WTC11 (cell line): Measurements from ENCODE around the gene KLHL4. TPM values are rescaled to one million over a fixed set of nuclear protein-coding genes. Genes with fewer than 3 reads are reported as not detected.

Source experiments
- ATAC-seq: fragments of 200-7000 bp; cut with Tn5 transposase; 2 replicates; pipeline ENCODE4 v1.10.0; 2021; ENCODE audit warnings: mild to moderate bottlenecking, moderate library complexity
- CTCF ChIA-PET: fragments of 300-600 bp; sonication (Branson Sonifier 250); formaldehyde crosslinking; loops from one replicate; lab custom pipeline; 2021; ENCODE audit warnings: antibody characterized with exemption; lab: Charles Lee
- POLR2A ChIA-PET: fragments of 350-600 bp; sonication (Branson Sonifier 250); formaldehyde crosslinking; loops from one replicate; lab custom pipeline; 2021; ENCODE audit warnings: antibody characterized with exemption; lab: Charles Lee
- DNase-seq: peaks from one replicate; pipeline ENCODE4 v3.0.0; 2021; ENCODE audit warnings: low spot score
- H3K27ac Mint-ChIP-seq: 2 replicates; pipeline ENCODE4 v1.8.0; 2021; ENCODE audit warnings: mixed read lengths
- H3K27me3 Mint-ChIP-seq: 2 replicates; pipeline ENCODE4 v1.8.0; 2021; ENCODE audit warnings: low read depth, mild to moderate bottlenecking, moderate library complexity, mixed read lengths
- H3K36me3 Mint-ChIP-seq: 2 replicates; pipeline ENCODE4 v1.8.0; 2021; ENCODE audit warnings: mixed read lengths
- H3K4me1 Mint-ChIP-seq: 2 replicates; pipeline ENCODE4 v1.8.0; 2022; ENCODE audit warnings: mixed read lengths
- H3K4me3 Mint-ChIP-seq: 2 replicates; pipeline ENCODE4 v1.8.0; 2021; ENCODE audit warnings: mild to moderate bottlenecking, moderate library complexity, mixed read lengths
- H3K9me3 Mint-ChIP-seq: 2 replicates; pipeline ENCODE4 v1.8.0; 2021; ENCODE audit warnings: mixed read lengths
- FOXJ3 ChIP-seq: sonication (generic); formaldehyde crosslinking; IDR thresholded peaks from 2 replicates; pipeline ENCODE4 v1.9.0; 2021; ENCODE audit warnings: missing genetic modification reagents, mild to moderate bottlenecking, borderline replicate concordance
- GTF2I ChIP-seq: fragments of 250-450 bp; sonication (Bioruptor Pico); conservative IDR thresholded peaks from 2 replicates; pipeline ENCODE4 v1.4.0; 2021; ENCODE audit warnings: mild to moderate bottlenecking
- HMGA2 ChIP-seq: fragments of 250-450 bp; sonication (Bioruptor Pico); IDR thresholded peaks from 2 replicates; pipeline ENCODE4 v1.4.0; 2021; ENCODE audit warnings: mild to moderate bottlenecking, moderate library complexity
- MXD4 ChIP-seq: fragments of 250-450 bp; sonication (Bioruptor Pico); IDR thresholded peaks from 2 replicates; pipeline ENCODE4 v1.8.0; 2021; ENCODE audit warnings: mild to moderate bottlenecking, moderate library complexity, borderline replicate concordance
- NR2C2 ChIP-seq: sonication (generic); formaldehyde crosslinking; IDR thresholded peaks from 2 replicates; pipeline ENCODE4 v1.8.0; 2022; ENCODE audit warnings: mild to moderate bottlenecking, missing genetic modification reagents
- NR3C1 ChIP-seq: sonication (generic); formaldehyde crosslinking; conservative IDR thresholded peaks from 2 replicates; pipeline ENCODE4 v1.8.1; 2023; ENCODE audit warnings: low read depth, mild to moderate bottlenecking, missing genetic modification reagents
- TEAD4 ChIP-seq: sonication (generic); formaldehyde crosslinking; IDR thresholded peaks from 2 replicates; pipeline ENCODE4 v1.8.0; 2022; ENCODE audit warnings: mild to moderate bottlenecking, missing genetic modification reagents
- ZNF138 ChIP-seq: sonication (generic); formaldehyde crosslinking; conservative IDR thresholded peaks from 2 replicates; pipeline ENCODE4 v1.8.1; 2022; ENCODE audit warnings: mild to moderate bottlenecking, moderate library complexity, missing genetic modification reagents
- ZNF219 ChIP-seq: sonication (generic); formaldehyde crosslinking; IDR thresholded peaks from 2 replicates; pipeline ENCODE4 v1.8.0; 2023; ENCODE audit warnings: missing genetic modification reagents, mild to moderate bottlenecking, borderline replicate concordance
- ZNF396 ChIP-seq: fragments of 250-450 bp; sonication (Bioruptor Pico); IDR thresholded peaks from 2 replicates; pipeline ENCODE4 v1.8.0; 2021; ENCODE audit warnings: mild to moderate bottlenecking, moderate library complexity, borderline replicate concordance
- ZNF671 ChIP-seq: fragments of 250-450 bp; sonication (Bioruptor Pico); IDR thresholded peaks from 2 replicates; pipeline ENCODE4 v1.8.0; 2021; ENCODE audit warnings: mild to moderate bottlenecking
- total RNA-seq: library from RNA; stranded (reverse); gene quantifications from 3 replicates; pipeline ENCODE4 v1.2.3, GENCODE V29; 2021
- TF ChIP-seq, protein P1 (sequence below): sonication (generic); formaldehyde crosslinking; IDR thresholded peaks from 2 replicates; pipeline ENCODE4 v1.8.1; 2023; ENCODE audit warnings: mild to moderate bottlenecking, missing genetic modification reagents, borderline replicate concordance
- TF ChIP-seq, protein P2 (sequence below): sonication (generic); formaldehyde crosslinking; IDR thresholded peaks from 2 replicates; pipeline ENCODE4 v1.8.1; 2023; ENCODE audit warnings: mild to moderate bottlenecking, missing genetic modification reagents
- TF ChIP-seq, protein P3 (sequence below): sonication (generic); formaldehyde crosslinking; IDR thresholded peaks from 2 replicates; pipeline ENCODE4 v1.8.1; 2023; ENCODE audit warnings: mild to moderate bottlenecking, missing genetic modification reagents, moderate library complexity
- TF ChIP-seq, protein P4 (sequence below): sonication (generic); formaldehyde crosslinking; IDR thresholded peaks from 2 replicates; pipeline ENCODE4 v1.8.1; 2022; ENCODE audit warnings: low read depth, mild to moderate bottlenecking, moderate library complexity, missing genetic modification reagents, borderline replicate concordance
- TF ChIP-seq, protein P5 (sequence below): fragments of 200-600 bp; IDR thresholded peaks from 2 replicates; pipeline ENCODE4 v1.8.0; 2022; ENCODE audit warnings: antibody characterized with exemption
- TF ChIP-seq, protein P6 (sequence below): sonication (generic); formaldehyde crosslinking; IDR thresholded peaks from 2 replicates; pipeline ENCODE4 v1.8.1; 2022; ENCODE audit warnings: mild to moderate bottlenecking, moderate library complexity, missing genetic modification reagents
- TF ChIP-seq, protein P7 (sequence below): sonication (generic); formaldehyde crosslinking; IDR thresholded peaks from 2 replicates; pipeline ENCODE4 v1.8.1; 2022; ENCODE audit warnings: mild to moderate bottlenecking, missing genetic modification reagents, moderate library complexity, borderline replicate concordance
- TF ChIP-seq, protein P8 (sequence below): sonication (generic); formaldehyde crosslinking; IDR thresholded peaks from 2 replicates; pipeline ENCODE4 v1.8.0; 2023; ENCODE audit warnings: missing genetic modification reagents

Gene KLHL4
- total RNA-seq, 1 experiment from 2014 or later, result 10.5 TPM

DNA sequence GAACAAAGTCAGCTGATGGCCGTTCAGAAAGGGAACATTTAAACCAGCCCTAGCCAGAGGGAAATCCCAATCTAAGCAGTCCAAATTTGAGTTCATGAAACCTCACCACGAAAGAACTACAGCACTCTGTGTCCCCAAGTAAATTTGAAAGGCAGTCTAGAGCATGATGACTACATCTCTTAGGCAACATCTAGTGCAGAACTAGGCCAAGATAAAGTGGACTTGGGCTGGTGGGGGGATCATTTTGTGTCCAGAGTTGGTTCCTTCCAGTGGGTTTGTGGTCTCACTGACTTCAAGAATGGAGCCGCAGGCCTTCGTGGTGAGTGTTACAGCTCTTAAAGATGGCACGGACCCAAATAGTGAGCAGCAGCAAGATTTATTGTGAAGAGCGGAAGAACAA is 64.9 kb downstream of the KLHL4 start:
- ATAC-seq, result no peak
- peaks cover 9% of the 10 kb centered on the region for H3K4me1 Mint-ChIP-seq
- no peak overlapping the region for H3K4me3 Mint-ChIP-seq
- DNase-seq, result no peak
- no peak overlapping the region for H3K27ac Mint-ChIP-seq
- no peaks in the 10 kb centered on the region for H3K27me3 Mint-ChIP-seq
- H3K36me3 Mint-ChIP-seq, result peaks cover 12% of the 10 kb centered on the region; the same call in 1 of the 2 replicates
- no peak for TF ChIP-seq NR2C2 (CRISPR knock-in tag)
- TF ChIP-seq ZNF219 (CRISPR knock-in tag), result no peak
- TF ChIP-seq, protein P1, sequence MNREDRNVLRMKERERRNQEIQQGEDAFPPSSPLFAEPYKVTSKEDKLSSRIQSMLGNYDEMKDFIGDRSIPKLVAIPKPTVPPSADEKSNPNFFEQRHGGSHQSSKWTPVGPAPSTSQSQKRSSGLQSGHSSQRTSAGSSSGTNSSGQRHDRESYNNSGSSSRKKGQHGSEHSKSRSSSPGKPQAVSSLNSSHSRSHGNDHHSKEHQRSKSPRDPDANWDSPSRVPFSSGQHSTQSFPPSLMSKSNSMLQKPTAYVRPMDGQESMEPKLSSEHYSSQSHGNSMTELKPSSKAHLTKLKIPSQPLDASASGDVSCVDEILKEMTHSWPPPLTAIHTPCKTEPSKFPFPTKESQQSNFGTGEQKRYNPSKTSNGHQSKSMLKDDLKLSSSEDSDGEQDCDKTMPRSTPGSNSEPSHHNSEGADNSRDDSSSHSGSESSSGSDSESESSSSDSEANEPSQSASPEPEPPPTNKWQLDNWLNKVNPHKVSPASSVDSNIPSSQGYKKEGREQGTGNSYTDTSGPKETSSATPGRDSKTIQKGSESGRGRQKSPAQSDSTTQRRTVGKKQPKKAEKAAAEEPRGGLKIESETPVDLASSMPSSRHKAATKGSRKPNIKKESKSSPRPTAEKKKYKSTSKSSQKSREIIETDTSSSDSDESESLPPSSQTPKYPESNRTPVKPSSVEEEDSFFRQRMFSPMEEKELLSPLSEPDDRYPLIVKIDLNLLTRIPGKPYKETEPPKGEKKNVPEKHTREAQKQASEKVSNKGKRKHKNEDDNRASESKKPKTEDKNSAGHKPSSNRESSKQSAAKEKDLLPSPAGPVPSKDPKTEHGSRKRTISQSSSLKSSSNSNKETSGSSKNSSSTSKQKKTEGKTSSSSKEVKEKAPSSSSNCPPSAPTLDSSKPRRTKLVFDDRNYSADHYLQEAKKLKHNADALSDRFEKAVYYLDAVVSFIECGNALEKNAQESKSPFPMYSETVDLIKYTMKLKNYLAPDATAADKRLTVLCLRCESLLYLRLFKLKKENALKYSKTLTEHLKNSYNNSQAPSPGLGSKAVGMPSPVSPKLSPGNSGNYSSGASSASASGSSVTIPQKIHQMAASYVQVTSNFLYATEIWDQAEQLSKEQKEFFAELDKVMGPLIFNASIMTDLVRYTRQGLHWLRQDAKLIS (CRISPR knock-in tag), result no peak
- TF ChIP-seq ZNF138 (CRISPR knock-in tag), result no peak
- TF ChIP-seq, protein P2, sequence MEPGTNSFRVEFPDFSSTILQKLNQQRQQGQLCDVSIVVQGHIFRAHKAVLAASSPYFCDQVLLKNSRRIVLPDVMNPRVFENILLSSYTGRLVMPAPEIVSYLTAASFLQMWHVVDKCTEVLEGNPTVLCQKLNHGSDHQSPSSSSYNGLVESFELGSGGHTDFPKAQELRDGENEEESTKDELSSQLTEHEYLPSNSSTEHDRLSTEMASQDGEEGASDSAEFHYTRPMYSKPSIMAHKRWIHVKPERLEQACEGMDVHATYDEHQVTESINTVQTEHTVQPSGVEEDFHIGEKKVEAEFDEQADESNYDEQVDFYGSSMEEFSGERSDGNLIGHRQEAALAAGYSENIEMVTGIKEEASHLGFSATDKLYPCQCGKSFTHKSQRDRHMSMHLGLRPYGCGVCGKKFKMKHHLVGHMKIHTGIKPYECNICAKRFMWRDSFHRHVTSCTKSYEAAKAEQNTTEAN (CRISPR knock-in tag), result no peak
- no peak for TF ChIP-seq MXD4 (CRISPR knock-in tag)
- TF ChIP-seq ZNF671 (CRISPR knock-in tag), result no peak
- TF ChIP-seq, protein P3, sequence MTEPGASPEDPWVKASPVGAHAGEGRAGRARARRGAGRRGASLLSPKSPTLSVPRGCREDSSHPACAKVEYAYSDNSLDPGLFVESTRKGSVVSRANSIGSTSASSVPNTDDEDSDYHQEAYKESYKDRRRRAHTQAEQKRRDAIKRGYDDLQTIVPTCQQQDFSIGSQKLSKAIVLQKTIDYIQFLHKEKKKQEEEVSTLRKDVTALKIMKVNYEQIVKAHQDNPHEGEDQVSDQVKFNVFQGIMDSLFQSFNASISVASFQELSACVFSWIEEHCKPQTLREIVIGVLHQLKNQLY, result no peak
- TF ChIP-seq, protein P4, sequence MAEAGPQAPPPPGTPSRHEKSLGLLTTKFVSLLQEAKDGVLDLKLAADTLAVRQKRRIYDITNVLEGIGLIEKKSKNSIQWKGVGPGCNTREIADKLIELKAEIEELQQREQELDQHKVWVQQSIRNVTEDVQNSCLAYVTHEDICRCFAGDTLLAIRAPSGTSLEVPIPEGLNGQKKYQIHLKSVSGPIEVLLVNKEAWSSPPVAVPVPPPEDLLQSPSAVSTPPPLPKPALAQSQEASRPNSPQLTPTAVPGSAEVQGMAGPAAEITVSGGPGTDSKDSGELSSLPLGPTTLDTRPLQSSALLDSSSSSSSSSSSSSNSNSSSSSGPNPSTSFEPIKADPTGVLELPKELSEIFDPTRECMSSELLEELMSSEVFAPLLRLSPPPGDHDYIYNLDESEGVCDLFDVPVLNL, result no peak
- TF ChIP-seq FOXJ3 (CRISPR knock-in tag), result no peak
- no peak for TF ChIP-seq NR3C1 (CRISPR knock-in tag)
- ChIA-PET POLR2A (no interaction called here), CTCF (interaction anchor here (1.0 to 1.6 kb wide), 2 partner anchors 10 to 77 kb away, joined by 3 to 6 read pairs; no protein-coding TSS in a partner anchor)
- peaks cover 8% of the 10 kb centered on the region for H3K9me3 Mint-ChIP-seq

DNA sequence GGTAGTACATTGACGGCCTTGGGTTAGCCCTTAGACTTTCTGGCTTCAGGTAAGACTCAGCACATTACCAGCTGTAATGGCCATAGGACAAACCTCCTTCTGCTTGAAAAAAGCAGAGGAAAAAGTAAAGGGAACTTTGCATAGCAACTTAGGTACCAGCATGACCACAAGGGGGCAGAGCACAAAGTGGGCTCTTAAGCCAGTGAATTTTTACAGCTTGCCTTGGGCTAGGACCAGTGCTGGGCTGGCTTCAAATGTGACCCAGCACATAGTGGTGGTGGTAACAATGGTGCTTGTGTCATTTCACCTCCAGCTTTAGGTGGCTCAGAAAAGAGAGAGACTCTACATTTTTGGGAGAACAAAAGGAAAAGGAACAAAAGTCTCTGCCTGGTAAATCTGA is 66.1 kb downstream of the KLHL4 start:
- Mint-ChIP-seq H3K36me3 (peaks cover 14% of the 10 kb centered on the region; the same call in 1 of the 2 replicates), H3K27ac (no peak overlapping the region), H3K9me3 (peaks cover 18% of the 10 kb centered on the region)
- TF ChIP-seq GTF2I (no peak), ZNF138 (CRISPR knock-in tag) (no peak)
- TF ChIP-seq, protein P5, sequence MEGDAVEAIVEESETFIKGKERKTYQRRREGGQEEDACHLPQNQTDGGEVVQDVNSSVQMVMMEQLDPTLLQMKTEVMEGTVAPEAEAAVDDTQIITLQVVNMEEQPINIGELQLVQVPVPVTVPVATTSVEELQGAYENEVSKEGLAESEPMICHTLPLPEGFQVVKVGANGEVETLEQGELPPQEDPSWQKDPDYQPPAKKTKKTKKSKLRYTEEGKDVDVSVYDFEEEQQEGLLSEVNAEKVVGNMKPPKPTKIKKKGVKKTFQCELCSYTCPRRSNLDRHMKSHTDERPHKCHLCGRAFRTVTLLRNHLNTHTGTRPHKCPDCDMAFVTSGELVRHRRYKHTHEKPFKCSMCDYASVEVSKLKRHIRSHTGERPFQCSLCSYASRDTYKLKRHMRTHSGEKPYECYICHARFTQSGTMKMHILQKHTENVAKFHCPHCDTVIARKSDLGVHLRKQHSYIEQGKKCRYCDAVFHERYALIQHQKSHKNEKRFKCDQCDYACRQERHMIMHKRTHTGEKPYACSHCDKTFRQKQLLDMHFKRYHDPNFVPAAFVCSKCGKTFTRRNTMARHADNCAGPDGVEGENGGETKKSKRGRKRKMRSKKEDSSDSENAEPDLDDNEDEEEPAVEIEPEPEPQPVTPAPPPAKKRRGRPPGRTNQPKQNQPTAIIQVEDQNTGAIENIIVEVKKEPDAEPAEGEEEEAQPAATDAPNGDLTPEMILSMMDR, result peak; percentile 39; the same call in 1 of the 2 replicates
- TF ChIP-seq, all 79 proteins: peak for 1
- Mint-ChIP-seq H3K4me1 (peaks cover 5% of the 10 kb centered on the region), H3K4me3 (no peak overlapping the region), H3K27me3 (no peaks in the 10 kb centered on the region)
- POLR2A ChIA-PET, result no interaction called here
- CTCF ChIA-PET, result interaction anchor here (0.6 to 1.6 kb wide), 6 partner anchors 11 to 837 kb away, joined by 3 to 9 read pairs (median 6); no protein-coding TSS in a partner anchor
- peak; percentile 61 for DNase-seq
- ATAC-seq, result peak; percentile 78

DNA sequence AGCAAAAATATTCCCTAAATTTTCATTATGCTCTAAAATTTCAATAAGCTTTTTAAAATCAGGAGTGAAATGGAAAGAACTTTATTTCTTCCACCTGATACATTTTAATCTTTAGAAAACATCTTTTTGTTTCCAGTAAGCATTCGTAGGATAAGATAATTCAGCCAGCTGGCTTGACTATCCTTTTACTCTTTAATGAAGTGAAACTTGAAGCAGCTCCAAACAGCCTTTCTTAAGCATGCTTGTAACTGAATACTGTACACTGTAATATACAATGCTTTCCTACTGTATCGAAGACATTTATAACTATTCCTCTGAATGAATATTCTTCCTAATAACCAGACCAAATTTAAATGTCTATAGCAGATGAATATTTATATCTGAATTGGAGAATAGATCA is 98.8 kb downstream of the KLHL4 start:
- Mint-ChIP-seq H3K4me3 (no peak overlapping the region), H3K9me3 (no peaks in the 10 kb centered on the region), H3K36me3 (no peaks in the 10 kb centered on the region), H3K4me1 (no peaks in the 10 kb centered on the region), H3K27me3 (no peaks in the 10 kb centered on the region), H3K27ac (no peak overlapping the region)
- ATAC-seq (no peak), DNase-seq (no peak)
- POLR2A ChIA-PET, result no interaction called here
- CTCF ChIA-PET, result no interaction called here
- TF ChIP-seq, protein P3, result no peak
- TF ChIP-seq ZNF396 (CRISPR knock-in tag) (no peak), HMGA2 (CRISPR knock-in tag) (no peak), TEAD4 (CRISPR knock-in tag) (no peak)
- TF ChIP-seq, protein P6, sequence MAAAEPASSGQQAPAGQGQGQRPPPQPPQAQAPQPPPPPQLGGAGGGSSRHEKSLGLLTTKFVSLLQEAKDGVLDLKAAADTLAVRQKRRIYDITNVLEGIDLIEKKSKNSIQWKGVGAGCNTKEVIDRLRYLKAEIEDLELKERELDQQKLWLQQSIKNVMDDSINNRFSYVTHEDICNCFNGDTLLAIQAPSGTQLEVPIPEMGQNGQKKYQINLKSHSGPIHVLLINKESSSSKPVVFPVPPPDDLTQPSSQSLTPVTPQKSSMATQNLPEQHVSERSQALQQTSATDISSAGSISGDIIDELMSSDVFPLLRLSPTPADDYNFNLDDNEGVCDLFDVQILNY, result no peak
- TF ChIP-seq, protein P7, sequence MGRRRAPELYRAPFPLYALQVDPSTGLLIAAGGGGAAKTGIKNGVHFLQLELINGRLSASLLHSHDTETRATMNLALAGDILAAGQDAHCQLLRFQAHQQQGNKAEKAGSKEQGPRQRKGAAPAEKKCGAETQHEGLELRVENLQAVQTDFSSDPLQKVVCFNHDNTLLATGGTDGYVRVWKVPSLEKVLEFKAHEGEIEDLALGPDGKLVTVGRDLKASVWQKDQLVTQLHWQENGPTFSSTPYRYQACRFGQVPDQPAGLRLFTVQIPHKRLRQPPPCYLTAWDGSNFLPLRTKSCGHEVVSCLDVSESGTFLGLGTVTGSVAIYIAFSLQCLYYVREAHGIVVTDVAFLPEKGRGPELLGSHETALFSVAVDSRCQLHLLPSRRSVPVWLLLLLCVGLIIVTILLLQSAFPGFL (CRISPR knock-in tag), result no peak
- TF ChIP-seq, protein P8, sequence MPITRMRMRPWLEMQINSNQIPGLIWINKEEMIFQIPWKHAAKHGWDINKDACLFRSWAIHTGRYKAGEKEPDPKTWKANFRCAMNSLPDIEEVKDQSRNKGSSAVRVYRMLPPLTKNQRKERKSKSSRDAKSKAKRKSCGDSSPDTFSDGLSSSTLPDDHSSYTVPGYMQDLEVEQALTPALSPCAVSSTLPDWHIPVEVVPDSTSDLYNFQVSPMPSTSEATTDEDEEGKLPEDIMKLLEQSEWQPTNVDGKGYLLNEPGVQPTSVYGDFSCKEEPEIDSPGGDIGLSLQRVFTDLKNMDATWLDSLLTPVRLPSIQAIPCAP (CRISPR knock-in tag), result no peak
